KOPT-K1 (cell line): ENCODE data around the gene BTG1.

ENCODE experiments used
- H3K27ac ChIP-seq: fragments of 200-600 bp; sonication (generic); 2 replicates; pipeline ENCODE4 v1.5.1; 2016; ENCODE audit warnings: antibody characterized with exemption, mild to moderate bottlenecking, low read depth, low read length; ENCODE audit not compliant: poor library complexity, severe bottlenecking
- H3K36me3 ChIP-seq: fragments of 200-600 bp; sonication (generic); 2 replicates; pipeline ENCODE4 v1.5.1; 2017; ENCODE audit warnings: antibody characterized with exemption, mild to moderate bottlenecking, low read length, moderate library complexity; ENCODE audit not compliant: insufficient read depth
- H3K9me3 ChIP-seq: fragments of 200-600 bp; sonication (generic); 2 replicates; pipeline ENCODE4 v1.5.1; 2017; ENCODE audit warnings: antibody characterized with exemption, low read length, mild to moderate bottlenecking; ENCODE audit not compliant: insufficient read depth, poor library complexity, severe bottlenecking

BTG1 gene

DNA sequence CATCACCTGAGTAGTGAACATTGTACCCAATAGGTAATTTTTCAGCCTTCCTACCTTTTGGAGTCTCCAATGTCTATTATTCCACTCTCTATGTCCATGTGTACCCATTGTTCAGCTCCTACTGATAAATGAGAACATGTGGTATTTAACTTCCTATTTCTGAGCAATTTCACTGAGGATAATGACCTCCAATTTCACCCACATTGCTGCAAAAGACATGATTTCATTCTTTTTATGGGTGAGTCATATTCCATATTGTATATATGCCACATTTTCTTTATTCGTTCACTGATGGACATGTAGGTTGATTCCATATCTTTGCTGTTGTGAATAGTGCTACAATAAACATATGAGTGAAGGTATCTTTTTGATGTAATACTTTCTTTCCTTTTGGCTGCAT is 16.4 kb upstream of the BTG1 start:
- Histone ChIP-seq H3K27ac (no peak overlapping the region), H3K36me3 (no peaks in the 10 kb centered on the region), H3K9me3 (no peaks in the 10 kb centered on the region)

DNA sequence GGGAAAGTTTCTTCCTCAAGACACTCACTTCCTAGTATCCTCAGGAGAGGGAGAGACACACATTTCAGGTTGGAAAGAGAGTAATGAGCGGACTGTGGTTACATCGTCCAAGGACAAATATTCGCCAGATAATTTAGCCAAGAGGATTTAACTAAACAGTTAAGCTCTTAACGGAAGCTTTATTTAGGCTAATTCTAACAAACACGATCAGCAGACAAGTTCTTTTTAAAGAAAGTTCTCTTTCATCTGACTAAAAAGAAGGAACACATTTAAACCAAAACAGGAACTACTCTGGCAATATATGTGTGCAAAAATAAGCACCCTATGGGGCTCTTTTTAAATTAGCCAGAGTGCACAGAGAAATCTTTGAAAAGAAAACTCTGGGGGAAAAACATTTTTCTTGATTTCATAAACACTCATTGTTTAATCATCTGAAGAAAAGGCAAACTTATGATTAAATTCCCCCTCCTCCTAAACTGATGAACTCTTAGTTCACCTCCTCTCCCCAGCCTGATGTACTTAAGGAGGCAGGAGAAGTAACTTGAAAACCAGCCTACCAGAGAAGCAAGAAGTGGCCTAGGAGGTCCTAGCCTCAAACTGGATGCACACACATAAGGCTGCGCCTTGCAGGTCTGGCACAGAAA is 13.3 kb upstream of the BTG1 start:
- no peaks in the 10 kb centered on the region for H3K9me3 ChIP-seq
- no peaks in the 10 kb centered on the region for H3K36me3 ChIP-seq
- H3K27ac ChIP-seq, result no peak overlapping the region

DNA sequence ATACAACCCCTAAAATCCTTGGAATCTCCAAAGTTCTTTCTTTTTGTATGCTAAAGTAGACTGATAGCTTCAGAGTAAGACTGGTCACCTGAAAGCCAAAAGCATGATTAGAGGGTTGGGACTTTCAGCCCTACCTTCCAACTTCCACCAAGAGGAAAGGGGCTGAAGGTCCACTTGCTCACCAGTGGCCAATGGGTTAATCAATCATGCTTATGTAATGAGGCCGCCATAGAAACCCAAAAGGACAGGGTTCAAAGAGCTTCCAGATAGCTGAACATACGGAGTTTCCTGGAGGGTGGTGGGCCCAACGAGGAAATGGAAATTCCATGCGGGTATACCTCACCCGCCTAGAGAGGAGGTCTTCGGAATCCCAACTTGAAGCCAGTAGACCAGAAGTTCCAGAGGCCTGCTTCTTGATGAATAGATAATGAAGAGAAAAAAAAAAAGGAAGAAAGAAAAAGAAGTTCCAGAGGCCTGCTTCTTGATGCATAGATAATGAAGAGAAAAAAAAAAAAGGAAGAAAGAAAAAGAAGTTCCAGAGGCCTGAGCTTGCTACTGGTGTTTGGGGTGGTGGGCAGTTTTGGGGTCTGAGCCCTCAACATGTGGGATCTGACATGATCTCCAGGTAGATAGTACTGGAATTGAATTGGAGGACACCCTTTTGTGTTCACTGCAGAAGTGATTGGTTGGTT is 11.2 kb upstream of the BTG1 start:
- no peaks in the 10 kb centered on the region for H3K9me3 ChIP-seq
- H3K27ac ChIP-seq, result no peak overlapping the region
- H3K36me3 ChIP-seq, result no peaks in the 10 kb centered on the region

DNA sequence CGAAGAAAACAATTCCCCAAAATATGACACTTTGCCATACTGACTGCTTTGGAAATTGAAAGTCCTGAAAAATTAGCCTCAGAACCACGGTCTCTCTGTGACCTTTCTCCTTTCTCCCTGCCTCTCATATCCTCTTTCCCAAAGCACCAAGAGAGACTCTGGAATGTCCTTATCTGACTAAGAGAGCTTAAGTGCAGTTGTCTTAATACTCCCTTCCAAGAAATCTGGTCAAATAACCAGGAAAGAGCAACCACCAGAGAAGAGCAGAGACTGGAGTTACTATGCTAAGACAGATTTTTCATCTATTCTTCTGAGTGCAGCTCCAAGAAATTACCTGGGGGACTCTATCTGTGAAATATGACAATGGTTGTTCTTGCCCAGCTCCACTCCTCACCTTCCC is 10.5 kb upstream of the BTG1 start:
- H3K36me3 ChIP-seq, result no peaks in the 10 kb centered on the region
- no peak overlapping the region for H3K27ac ChIP-seq
- H3K9me3 ChIP-seq, result no peaks in the 10 kb centered on the region

DNA sequence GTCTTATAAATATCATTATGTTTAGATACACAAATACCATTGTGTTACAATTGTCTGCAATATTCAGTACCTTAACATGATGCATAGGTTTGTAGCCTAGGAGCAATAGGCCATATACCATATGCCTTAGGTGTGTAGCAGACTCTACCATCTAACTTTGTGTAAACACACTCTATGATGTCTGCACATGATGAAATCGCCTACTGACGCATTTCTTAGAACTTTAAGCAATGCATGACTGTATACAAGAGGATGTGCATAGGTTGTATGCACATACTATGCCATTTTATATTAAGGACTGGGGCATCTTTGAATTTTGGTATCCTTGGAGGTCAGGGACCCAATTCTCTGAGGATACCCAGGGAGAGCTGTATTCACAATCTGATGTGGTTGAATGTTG is 10.1 kb upstream of the BTG1 start:
- H3K27ac ChIP-seq, result no peak overlapping the region
- H3K36me3 ChIP-seq, result no peaks in the 10 kb centered on the region
- H3K9me3 ChIP-seq, result no peaks in the 10 kb centered on the region

DNA sequence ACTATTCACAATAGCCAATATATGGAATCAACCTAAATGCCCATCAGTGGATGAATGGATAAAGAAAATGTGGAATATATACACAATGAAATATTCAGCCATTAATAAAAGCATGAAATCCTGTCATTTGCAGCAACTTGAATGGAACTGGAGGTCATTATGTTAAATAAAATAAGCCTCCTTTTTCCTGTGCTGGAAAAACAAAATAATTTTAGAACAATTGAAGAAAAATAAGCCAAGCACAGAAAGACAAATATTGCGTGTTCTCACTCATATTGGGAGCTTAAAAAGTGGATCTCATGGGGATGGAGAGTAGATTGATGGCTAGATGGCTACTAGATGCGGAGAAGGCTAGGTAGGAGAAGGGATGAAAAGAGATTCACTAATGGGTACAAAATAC is 6.3 kb upstream of the BTG1 start:
- H3K9me3 ChIP-seq, result no peaks in the 10 kb centered on the region
- no peak overlapping the region for H3K27ac ChIP-seq
- no peaks in the 10 kb centered on the region for H3K36me3 ChIP-seq

DNA sequence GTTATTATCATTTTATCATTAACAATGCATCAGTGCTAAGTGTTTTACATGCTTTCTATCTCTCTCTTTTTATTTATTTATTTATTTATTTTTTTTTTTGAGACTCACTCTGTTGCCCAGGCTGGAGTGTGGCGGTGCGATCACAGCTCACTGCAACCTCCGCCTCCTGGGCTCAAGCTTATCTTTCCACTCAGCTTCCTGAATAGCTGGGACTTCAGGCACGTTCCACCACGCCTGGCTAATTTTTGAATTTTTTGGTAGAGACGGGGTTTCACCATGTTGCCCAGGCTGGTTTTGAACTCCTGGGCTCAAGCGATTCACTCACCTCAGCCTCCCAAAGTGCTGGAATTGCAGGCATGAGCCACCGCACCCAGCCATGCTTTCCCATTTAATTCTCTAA is 3.9 kb upstream of the BTG1 start:
- Histone ChIP-seq H3K27ac (no peak overlapping the region), H3K36me3 (no peaks in the 10 kb centered on the region), H3K9me3 (no peaks in the 10 kb centered on the region)

DNA sequence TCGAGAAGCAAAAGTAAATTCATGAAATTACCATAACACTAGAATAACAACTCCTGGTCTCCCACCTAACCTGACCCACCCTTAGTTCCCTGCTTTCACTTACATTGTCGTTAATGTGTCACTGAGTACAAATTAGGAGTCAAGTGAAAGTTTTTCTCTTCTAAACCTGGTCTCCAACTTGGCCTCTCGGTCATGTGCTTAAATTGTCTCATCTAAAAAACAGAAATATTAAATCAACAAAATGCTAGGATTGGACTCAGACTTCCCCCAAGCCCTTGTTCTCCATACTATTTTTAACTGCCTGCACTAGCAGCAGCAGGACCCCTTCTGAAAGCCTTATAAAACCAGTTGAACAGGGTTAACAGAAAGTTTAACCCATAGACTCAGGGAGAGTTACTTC is 1.8 kb upstream of the BTG1 start:
- peaks cover 17% of the 10 kb centered on the region for H3K36me3 ChIP-seq
- no peaks in the 10 kb centered on the region for H3K9me3 ChIP-seq
- H3K27ac ChIP-seq, result no peak overlapping the region

DNA sequence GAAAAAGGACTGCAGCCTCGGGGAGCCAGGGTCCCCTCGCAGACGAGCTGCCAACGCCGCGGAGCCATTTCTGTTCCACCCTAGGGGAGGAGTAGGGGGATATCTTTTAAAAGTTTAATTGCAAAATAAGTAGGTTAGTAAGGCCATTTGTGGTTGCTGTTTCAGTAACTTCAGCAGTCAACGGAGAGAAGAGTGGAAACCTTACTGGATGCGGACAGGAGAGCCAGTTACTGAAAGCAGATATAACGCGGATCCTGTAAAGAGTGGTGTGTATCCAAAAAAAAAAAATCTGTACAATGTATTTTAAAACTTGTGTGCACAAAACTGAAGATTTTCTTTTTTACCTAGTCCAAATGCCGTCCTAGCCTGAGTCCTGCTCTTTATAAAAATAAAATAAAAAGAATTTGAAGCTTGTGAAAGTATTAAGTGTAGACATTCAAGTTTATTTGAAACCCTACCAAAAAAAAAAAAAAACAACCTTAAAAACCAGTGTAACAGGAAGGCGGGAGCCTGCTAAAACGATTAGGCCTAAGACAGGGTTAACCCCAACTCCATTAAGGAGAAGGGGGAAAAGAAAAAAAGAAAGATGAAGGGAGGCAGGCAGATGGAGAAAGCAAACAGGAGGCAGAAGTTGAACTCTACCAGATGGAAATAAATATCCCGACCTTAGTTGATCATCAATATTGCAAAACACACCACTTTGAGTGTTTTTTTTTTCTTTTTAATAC is 1.0 kb upstream of the BTG1 start:
- Histone ChIP-seq H3K9me3 (no peaks in the 10 kb centered on the region), H3K27ac (peak overlapping the region; percentile 83), H3K36me3 (peaks cover 25% of the 10 kb centered on the region)

DNA sequence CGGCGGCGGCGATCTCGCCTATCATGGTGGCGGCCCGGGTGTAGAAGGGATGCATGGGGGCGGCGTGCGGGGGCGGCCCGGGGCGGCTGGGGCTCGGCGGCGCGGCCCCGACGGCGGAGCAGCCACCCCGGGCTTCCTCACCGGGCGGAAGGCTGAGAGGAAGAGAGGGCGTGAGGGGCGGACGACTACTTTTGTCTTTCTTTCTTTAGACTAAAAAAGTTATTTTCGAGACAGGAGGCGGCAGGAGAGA is 240 bp downstream of the BTG1 start:
- Histone ChIP-seq H3K9me3 (no peaks in the 10 kb centered on the region), H3K36me3 (peaks cover 37% of the 10 kb centered on the region), H3K27ac (peak overlapping the region; percentile 86)

DNA sequence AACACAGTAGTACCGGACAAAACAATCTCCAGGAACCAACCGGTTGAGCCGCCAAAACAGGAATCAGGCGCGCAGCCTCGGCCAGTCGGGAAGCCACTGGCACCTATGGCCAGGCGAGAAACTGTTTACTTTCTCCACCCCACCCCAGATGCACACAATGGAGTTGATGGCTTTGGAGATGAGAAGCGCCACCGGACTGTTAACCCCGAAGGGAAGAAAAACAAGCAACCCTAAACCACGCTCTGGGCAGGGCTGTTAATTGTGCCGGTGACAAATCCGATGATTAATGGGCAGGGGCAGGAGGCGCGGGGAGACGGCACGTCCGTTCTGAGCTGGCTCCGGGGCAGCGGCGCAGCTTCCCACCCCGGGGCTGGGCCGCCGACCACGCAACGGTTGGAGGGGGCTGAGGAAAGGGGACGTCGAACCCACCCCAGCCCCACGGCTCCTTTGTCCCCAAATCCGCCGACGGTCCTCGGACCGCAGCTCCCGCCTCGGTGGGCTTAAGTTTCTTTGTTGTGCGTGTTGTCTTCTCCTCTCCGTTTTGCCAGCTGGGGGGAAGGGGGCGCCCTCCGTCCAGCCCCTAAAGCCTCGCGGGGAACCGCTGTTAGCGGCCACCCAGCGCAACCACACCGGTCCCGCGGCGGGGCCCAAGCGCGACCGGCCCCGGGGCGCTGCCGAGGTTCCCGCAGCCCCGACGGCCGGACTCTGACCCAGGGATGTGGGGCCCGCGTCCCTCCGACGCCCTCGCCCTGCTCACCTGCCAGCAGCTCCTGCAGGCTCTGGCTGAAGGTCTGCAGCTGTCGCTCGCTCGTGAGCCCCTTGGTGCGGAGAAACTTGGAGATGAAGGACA is 790 bp downstream of the BTG1 start:
- peaks cover 42% of the 10 kb centered on the region for H3K36me3 ChIP-seq
- no peaks in the 10 kb centered on the region for H3K9me3 ChIP-seq
- H3K27ac ChIP-seq, result peak overlapping the region; percentile 86

DNA sequence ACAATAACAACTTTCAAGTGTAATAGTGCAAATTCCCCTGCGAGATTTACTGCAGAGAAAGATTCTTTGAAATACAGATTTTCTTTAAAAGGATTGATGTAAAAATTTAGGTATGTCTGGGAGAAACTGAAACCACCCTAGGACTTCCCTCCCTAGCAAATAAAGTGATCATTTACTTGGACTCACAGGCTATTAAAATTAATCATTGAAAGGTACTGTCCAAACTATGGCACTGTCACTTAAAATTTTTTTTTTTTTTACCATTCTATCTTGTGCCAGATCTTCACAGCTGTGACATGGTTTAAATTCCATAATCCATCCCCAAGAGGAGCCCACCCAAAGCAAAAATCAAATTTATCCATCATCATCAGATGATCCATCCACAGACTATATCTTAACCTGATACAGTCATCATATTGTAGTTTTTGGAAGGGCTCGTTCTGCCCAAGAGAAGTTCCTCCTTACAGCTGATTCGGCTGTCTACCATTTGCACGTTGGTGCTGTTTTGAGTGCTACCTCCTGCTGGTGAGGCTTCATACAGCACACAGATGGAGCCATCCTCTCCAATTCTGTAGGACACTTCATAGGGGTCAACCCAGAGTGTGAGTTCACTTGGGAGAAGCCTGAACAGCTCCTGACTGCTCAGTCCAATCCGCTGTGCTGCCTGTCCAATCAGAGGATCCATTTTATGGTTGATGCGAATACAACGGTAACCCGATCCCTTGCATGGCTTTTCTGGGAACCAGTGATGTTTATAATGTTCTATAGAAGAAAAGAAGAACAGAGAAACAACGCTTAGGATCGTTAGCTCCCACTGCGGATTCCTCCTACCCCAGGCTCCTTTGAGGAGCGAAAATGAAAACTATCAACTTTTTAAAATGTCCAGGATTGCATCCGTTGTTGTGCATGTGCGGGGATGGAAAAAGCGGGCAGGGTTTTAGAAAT is 1.7 kb downstream of the BTG1 start:
- H3K27ac ChIP-seq, result peak overlapping the region; percentile 86
- H3K9me3 ChIP-seq, result no peaks in the 10 kb centered on the region
- H3K36me3 ChIP-seq, result peaks cover 51% of the 10 kb centered on the region

DNA sequence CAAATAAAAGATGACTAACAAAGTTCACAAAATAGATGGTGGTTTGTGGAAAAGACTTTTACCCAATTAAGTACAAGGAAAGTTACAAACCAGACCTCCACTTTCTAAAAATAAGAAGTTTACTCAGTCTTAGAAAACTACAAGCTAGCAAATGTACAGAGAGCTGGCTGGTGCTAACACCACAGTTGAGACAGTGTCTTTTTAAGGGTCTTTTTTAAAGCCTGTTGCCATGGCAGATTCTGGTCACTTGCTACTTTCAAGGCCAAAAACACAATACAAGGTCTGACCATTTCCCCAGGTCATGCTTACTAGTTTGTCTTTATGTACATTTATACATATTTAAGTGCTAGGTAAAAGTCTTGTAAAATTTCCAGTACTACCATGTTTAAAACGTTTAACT is 2.4 kb downstream of the BTG1 start:
- H3K9me3 ChIP-seq, result no peaks in the 10 kb centered on the region
- peaks cover 51% of the 10 kb centered on the region for H3K36me3 ChIP-seq
- peak overlapping the region; percentile 86 for H3K27ac ChIP-seq

DNA sequence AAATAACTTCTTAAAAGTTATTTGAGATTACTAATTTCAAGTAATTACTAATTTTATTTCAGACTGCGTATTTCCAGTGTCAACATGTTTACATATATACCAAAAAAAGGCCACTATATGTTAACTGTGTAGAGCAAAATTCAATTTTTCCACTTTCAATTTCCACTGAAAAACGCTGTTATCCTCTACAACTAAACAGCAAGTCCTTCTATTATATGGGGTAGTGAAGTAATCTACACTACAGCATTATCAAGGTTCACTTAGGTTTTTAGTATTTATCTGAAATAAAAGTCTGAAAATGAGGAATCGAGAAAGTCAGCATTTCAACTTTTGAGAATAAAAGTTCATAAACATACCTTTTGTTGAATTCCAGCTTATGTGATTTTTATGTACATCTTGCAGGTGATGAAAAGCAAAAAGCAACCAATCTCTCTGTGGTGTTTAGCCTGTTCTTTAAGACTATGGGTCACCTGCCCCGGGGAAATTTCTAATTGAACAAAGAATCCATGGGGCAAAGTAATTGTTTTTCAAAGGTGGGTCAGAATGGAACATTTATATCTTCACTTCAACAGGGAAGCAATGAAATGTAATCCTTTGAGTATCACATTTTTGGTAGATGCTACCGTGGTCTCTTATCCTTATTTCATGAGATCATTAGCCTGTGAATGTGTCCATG is 3.3 kb downstream of the BTG1 start:
- H3K36me3 ChIP-seq, result peaks cover 51% of the 10 kb centered on the region
- H3K27ac ChIP-seq, result peak overlapping the region; percentile 86
- H3K9me3 ChIP-seq, result no peaks in the 10 kb centered on the region
